Right cardiac atrium (tissue), 5 donors: ENCODE results near the gene MYO16. TPM values are rescaled to one million over a fixed set of nuclear protein-coding genes. Genes with fewer than 3 reads are reported as not detected.

Experiments used
- ATAC-seq, 2 donors: fragments of 200-7000 bp; cut with Tn5 transposase; one replicate each; pipeline versions ENCODE4 v1.8.0 to v1.9.1; 2020; ENCODE audit warnings: moderate library complexity in 2 of 2, mild to moderate bottlenecking in 1 of 2
- DNase-seq, 3 donors: peaks; one replicate each; pipeline ENCODE4 v3.0.0-alpha.2; 2020
- H3K27ac ChIP-seq: one replicate; pipeline ENCODE4 v1.5.1; 2013; ENCODE audit warnings: mild to moderate bottlenecking, low read length, control low read depth, moderate library complexity
- H3K27me3 ChIP-seq: one replicate; pipeline ENCODE4 v1.6.1; 2013; ENCODE audit not compliant: control insufficient read depth, insufficient read depth
- H3K4me1 ChIP-seq: one replicate; pipeline ENCODE4 v1.6.1; 2013; ENCODE audit warnings: low read length; ENCODE audit not compliant: control insufficient read depth, insufficient read depth
- H3K4me3 ChIP-seq: one replicate; pipeline ENCODE4 v1.5.1; 2013; ENCODE audit warnings: low read length, control low read depth
- H3K9me3 ChIP-seq: one replicate; pipeline ENCODE4 v1.6.1; 2013; ENCODE audit warnings: low read length; ENCODE audit not compliant: control insufficient read depth
- WGBS: extraction: QIAGEN DNeasy Blood & Tissue Kit; methylation state at CpG from one replicate; pipeline ENCODE4 v1.1.7; 2013; 5-methylcytosine and 5-hydroxymethylcytosine counted together
- intact Hi-C, 4 donors: fragments of 100-400 bp; cut with DNase I; formaldehyde crosslinking; loops; one replicate each; pipeline versions ENCODE4 v1.11.0 to v1.14.0; 2022 to 2023
- polyA plus RNA-seq: library from polyadenylated mRNA; stranded (reverse); fragments of 200-250 nt; gene quantifications from one replicate; pipeline ENCODE4 v1.2.3, GENCODE V29; 2013
- total RNA-seq, 4 donors: library from RNA; stranded (reverse); fragmentation: NEBNext Ultra II Directional; extraction: Animal tissue kit (Norgen Biotek cat#: 25700); gene quantifications; one replicate each; pipeline ENCODE4 v1.2.1, GENCODE V29; 2021
- donor health status: healthy with polysubstance abuse.
- donor health status: DM: no; HTN: yes; CAD: no.
- donor health status: DM: no; HTN: no; CAD: no.
- donor health status: DM: no; HTN: yes; CAD: no; lungs with severe emphysema.
- donor health status: DM: yes; HTN: yes; CAD: no.

Gene MYO16
- total and polyA plus RNA-seq, 5 donors = 0.82 to 5.9 (median 1.6) TPM

DNA sequence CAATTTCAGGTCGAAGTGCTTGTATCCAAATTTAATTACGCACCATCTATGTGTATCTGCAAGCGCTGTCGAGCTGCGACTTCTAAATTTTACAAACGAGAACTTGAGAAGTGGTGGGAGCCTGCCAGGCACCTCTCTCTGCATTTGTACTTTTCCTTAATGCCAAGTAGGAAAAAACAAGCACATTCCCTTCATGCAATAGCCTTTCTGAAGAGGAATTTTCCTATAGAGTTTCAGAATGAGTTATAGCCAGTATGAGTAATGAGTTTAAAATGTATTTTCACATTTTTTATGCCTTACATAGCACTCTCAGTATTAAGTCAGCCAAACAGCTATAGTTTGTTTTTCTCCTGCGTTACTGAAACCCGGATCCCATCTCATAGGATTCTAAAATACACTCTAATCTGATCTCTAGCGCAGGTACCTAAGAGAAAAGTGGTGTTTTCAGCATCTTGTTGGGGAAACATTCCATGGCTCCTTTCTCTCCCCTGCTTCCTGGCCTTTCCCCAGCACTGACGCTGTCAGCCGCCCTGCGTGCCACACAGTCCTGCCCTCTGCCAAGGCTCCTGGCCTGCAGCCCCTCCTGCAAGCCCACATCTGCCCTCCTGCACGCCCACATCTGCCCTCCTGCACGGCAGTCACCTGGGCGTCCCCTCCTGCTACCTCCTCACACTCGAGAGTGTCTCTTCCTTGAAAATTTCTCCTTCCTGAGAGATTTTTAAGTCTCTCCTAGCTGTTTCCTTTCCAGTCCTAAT is 526.9 kb downstream of the MYO16 start:
- Histone ChIP-seq H3K27me3 (no peaks in the 10 kb centered on the region), H3K4me3 (no peak overlapping the region), H3K9me3 (no peaks in the 10 kb centered on the region), H3K27ac (no peak overlapping the region), H3K4me1 (no peaks in the 10 kb centered on the region)
- intact Hi-C loops = no loop called here
- WGBS = 48% methylated on average over 16 of the region's 16 CpGs
- ATAC-seq (peak; percentile 69), DNase-seq (peak in 2 of 3 donors; percentile 72 to 73)

DNA sequence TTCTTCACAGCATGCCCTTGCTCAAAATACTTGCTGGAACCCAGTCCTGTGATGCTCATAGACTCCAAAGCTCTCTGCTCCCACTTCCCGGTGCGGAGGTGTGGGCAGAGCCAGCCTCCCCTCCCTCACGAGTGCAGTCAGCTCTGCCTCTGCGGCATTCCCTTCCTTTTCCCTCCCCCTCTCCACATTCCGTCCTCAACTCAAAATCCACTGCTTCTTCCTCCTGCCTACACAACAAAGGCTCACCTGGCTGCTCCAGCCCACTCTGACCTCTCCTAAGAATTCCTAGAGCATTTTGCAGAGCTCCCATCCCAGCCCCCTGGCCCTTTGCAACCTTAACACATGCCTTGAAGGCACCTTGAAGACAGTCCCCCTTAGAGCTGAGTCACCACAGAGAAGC is 527.9 kb downstream of the MYO16 start:
- H3K27me3 ChIP-seq = no peaks in the 10 kb centered on the region
- H3K4me1 ChIP-seq = no peaks in the 10 kb centered on the region
- DNase-seq = no peak
- intact Hi-C loops = no loop called here
- H3K27ac ChIP-seq = no peak overlapping the region
- no peak for ATAC-seq
- WGBS = 82% methylated on average over 5 of the region's 5 CpGs
- no peak overlapping the region for H3K4me3 ChIP-seq
- no peaks in the 10 kb centered on the region for H3K9me3 ChIP-seq

DNA sequence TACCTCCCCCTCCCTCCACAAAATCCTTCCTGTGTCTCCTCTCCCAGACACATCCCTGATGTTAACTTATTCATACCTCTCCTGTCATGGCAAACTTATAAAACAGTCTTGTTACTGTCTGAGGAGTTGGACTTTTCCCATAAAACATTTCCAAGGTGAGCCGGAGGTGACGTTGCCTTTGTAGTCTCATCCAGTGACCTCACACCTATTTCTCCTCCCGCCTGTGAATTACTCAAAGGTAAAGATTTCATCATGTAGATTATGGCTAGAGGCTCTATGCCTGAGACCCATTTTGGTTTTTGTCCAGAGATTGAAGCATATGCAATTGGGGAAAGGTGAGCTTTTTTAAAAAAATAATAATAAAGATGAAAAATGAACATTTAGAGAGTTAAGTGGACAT is 529.0 kb downstream of the MYO16 start:
- Histone ChIP-seq H3K27me3 (no peaks in the 10 kb centered on the region), H3K9me3 (no peaks in the 10 kb centered on the region), H3K27ac (no peak overlapping the region), H3K4me1 (no peaks in the 10 kb centered on the region), H3K4me3 (no peak overlapping the region)
- no peak for DNase-seq
- no peak for ATAC-seq
- intact Hi-C loops = no loop called here
- 94% methylated on average over 3 of the region's 3 CpGs for WGBS

DNA sequence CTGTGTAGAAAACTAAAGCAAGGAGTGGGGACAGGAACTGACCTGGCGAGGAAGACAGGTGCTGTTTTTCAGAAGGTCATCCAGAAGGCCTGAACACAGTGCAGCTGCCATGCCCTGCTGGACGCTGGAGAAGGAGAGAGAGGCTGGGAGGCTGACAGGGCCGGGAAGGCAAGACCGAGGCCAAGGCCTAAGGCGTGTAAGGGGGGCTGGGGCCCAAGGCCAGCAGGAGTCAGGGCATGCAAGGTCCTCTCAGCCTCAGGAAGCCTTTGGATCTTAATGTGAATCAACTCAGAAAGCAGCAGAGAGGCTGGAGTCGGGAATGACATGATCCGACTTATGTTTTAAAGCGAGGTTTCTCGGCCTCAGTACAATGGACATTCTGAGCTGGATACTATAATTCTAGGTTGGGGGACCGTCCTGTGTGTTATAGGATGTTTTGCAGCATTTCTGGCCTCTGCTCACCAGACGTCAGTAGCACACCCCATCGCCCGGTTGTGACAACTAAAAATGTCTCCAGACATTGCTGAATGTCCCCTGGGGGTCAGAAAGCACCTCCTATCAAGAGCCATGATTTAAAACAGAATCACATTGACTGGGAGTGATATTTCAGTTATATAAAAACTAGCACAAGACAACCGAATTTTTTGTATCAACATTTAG is 530.4 kb downstream of the MYO16 start:
- no peak for DNase-seq
- no peaks in the 10 kb centered on the region for H3K9me3 ChIP-seq
- no peak overlapping the region for H3K27ac ChIP-seq
- 83% methylated on average over 14 of the region's 14 CpGs for WGBS
- H3K4me1 ChIP-seq = no peaks in the 10 kb centered on the region
- no peak overlapping the region for H3K4me3 ChIP-seq
- ATAC-seq = no peak
- intact Hi-C loops = no loop called here
- no peaks in the 10 kb centered on the region for H3K27me3 ChIP-seq

DNA sequence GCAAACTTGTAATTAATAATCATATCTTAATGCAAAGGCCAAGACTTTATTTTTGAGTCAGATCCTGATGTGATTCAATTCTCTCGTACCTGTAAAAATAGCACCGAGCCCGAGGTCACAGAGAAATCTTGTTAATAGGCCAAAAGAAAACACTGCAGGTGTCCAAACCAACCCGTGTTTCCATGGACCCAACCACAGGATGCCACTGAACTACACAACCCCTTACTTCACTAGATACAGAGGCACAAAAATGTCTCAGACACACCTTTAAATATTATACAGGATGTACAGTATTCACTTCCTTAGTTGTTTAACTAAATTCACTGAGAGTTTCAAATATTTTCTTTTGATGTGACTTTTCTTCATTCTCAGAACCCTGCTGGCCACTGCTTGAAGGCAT is 530.9 kb downstream of the MYO16 start:
- 91% methylated on average over 4 of the region's 4 CpGs for WGBS
- Histone ChIP-seq H3K4me1 (no peaks in the 10 kb centered on the region), H3K4me3 (no peak overlapping the region), H3K27me3 (no peaks in the 10 kb centered on the region), H3K9me3 (no peaks in the 10 kb centered on the region), H3K27ac (no peak overlapping the region)
- DNase-seq = no peak
- intact Hi-C loops = no loop called here
- ATAC-seq = no peak

DNA sequence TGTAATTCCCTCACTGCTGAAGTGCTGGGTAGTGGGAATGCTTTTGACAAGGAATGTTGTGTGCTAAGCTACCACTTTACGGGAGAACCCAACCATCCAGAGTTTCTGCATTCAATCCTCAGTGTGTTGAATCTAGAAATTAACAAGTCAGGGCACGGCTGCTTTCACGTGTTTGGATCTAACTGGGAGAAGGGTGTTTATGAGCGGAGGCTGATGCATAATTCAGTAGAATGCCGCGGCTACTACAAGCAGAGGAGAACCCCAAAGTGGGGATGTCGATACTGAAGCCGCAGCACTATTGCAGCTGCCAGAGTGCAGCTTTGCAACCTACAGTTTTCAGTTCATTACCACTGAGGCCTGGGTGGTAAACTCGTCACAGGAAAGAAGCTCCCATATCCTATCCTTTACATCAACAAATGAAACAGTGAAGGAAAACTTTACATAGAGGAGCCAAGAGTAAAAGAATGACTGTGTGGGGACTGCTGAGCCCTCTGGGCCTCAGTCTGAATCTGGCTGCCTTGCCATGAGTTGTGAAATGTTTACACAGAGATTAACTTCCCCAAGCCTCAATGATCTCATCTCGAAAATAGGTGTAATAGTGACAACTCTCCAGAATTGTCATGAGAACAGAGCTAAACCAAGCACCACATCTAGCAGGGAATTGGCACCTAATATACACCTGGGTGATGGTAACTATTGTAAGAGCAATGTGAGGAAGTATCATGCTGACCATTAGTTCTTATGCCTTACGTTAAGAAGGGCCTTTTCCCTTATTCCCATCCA is 531.7 kb downstream of the MYO16 start:
- H3K9me3 ChIP-seq = no peaks in the 10 kb centered on the region
- H3K4me1 ChIP-seq = no peaks in the 10 kb centered on the region
- 93% methylated on average over 11 of the region's 11 CpGs for WGBS
- DNase-seq = no peak
- no peaks in the 10 kb centered on the region for H3K27me3 ChIP-seq
- no peak overlapping the region for H3K27ac ChIP-seq
- H3K4me3 ChIP-seq = no peak overlapping the region
- intact Hi-C loops = no loop called here
- ATAC-seq = no peak

DNA sequence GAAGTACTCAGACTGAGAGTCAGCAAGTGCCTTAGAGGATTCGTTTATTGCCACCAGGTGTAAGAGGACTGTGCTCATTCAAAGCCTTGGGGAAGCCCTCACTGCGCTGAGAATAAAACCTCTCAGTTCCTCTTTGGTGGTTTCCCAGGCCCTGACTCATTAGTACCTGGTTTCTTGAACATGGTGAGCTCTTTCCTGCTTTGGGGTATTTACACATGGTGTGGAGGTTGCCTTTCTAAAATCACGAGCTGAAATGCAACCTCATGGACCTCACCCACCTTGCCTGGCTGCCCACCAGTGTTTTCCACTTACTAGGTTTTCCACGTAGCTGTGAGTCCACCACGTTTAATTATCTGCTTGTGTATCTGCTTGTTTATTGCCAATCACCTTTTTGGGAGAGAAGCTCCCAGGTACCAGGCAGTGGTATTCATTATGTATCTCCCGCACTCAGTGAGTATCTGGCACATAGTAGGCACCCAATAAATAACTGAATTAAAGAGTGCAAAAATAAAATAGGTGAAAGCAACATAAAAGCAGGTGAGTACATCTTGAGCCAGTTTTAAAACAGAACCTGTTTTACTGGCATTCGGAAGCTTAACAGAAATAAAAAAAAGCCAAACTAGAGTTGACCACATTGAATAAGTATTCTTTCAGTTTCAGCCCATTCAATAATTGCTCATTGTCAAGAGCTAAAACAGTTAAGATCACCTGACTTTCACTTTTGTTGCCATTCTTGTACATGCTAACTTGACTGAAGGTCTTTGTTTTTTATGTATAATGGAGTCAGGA is 533.0 kb downstream of the MYO16 start:
- no peaks in the 10 kb centered on the region for H3K27me3 ChIP-seq
- H3K27ac ChIP-seq = no peak overlapping the region
- H3K4me3 ChIP-seq = no peak overlapping the region
- no peaks in the 10 kb centered on the region for H3K9me3 ChIP-seq
- ATAC-seq (no peak), DNase-seq (no peak)
- intact Hi-C loops = no loop called here
- H3K4me1 ChIP-seq = peaks cover 2% of the 10 kb centered on the region
- WGBS = 80% methylated on average over 7 of the region's 7 CpGs

DNA sequence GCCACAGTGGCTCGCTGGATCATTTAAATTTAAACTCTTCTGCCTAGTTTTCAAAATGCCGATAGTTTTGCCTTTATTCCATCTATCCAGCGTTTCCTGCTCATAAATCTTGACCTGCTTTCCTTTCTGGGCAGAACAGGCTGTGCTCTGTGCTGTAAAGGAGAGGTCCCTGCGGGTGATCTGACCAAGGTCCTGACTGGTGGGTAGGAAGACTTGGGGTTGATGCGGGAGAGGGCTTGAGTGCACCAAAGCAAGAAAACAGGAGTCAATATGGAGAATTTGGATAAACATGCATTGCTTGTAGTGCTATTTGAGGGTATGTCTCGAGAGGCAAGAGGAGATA is 533.6 kb downstream of the MYO16 start:
- WGBS = 77% methylated on average over 6 of the region's 6 CpGs
- H3K27ac ChIP-seq = no peak overlapping the region
- intact Hi-C loops = no loop called here

DNA sequence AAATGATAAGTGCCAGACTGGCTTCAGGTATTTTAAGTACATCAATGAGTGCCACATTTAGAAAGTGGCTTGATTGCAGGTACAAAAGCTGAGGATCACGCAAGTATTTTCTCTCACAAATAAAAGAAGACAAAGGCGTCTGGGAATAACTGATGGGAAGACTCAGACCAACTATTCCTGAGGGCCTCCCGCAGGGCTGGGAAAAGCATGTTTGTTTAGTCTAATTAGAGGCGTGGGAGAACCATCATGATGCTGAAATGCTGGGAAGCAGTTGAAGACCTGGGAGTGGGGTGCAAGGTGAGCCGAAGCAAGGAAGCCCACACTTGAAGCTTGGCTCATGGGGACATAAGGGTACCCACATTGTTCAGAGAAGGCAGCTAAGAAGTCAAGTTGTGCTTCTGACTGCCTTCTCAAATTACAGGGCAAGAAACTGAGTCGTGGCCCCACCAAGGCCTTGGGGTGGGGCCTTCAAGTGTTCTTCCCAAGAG is 536.0 kb downstream of the MYO16 start:
- Histone ChIP-seq H3K9me3 (no peaks in the 10 kb centered on the region), H3K4me3 (no peak overlapping the region), H3K27ac (no peak overlapping the region), H3K27me3 (no peaks in the 10 kb centered on the region), H3K4me1 (peaks cover 2% of the 10 kb centered on the region)
- 71% methylated on average over 6 of the region's 6 CpGs for WGBS
- DNase-seq (no peak), ATAC-seq (no peak)
- intact Hi-C loops = no loop called here

More for the DNA sequence above, 533.6 kb downstream of the MYO16 start:
- ATAC-seq (no peak), DNase-seq (no peak)
- no peak overlapping the region for H3K4me3 ChIP-seq
- H3K27me3 ChIP-seq = no peaks in the 10 kb centered on the region
- peaks cover 2% of the 10 kb centered on the region for H3K4me1 ChIP-seq
- no peaks in the 10 kb centered on the region for H3K9me3 ChIP-seq

DNA sequence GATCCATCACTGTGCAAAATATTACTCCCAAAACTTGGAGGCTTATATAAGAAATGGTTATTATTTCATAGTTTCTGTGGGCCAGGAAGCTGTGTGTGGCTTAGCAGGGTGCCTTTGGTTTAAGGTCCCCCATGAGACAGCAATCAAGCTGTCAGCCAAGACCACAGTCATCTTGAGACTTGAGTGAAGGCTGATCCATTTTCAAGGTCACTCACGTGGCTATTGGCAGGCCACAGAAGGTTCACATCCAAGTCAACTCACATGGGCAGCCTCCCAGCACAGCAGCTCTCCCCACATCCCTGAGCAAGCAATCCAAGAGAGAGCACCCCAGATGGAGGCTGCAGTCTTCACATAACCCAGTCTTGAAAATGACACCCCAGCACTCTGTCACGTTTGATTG is 537.4 kb downstream of the MYO16 start:
- Histone ChIP-seq H3K4me1 (peaks cover 2% of the 10 kb centered on the region), H3K4me3 (no peak overlapping the region), H3K9me3 (no peaks in the 10 kb centered on the region), H3K27ac (no peak overlapping the region), H3K27me3 (no peaks in the 10 kb centered on the region)
- intact Hi-C loops = no loop called here
- ATAC-seq = peak; percentile 26 to 33
- DNase-seq = peak in 1 of 3 donors; percentile 29
- 28% methylated on average over 2 of the region's 2 CpGs for WGBS
